Upper lobe of left lung (tissue), 6 donors: ENCODE results near the gene TMPRSS7. TPM values are rescaled to one million over a fixed set of nuclear protein-coding genes. Genes with fewer than 3 reads are reported as not detected.

Experiments
- ATAC-seq, 2 donors: fragments of 200-7000 bp; cut with Tn5 transposase; one replicate each; pipeline ENCODE4 v1.9.1; 2022; ENCODE audit warnings: mild to moderate bottlenecking in 2 of 2, moderate library complexity in 2 of 2; ENCODE audit not compliant: low FRiP score in 2 of 2
- DNase-seq, 2 donors: peaks; one replicate each; pipeline ENCODE4 v3.0.0-alpha.2; 2019 to 2020
- H3K27ac ChIP-seq, 4 donors: fragments of 200-600 bp; sonication (generic); one replicate each; pipeline ENCODE4 v1.5.1; 2016 to 2019
- H3K27me3 ChIP-seq, 4 donors: fragments of 200-600 bp; sonication (generic); one replicate each; pipeline ENCODE4 v1.5.1; 2017 to 2019
- H3K36me3 ChIP-seq, 4 donors: fragments of 200-600 bp; sonication (generic); one replicate each; pipeline ENCODE4 v1.5.1; 2016 to 2019
- H3K4me1 ChIP-seq, 4 donors: fragments of 200-600 bp; sonication (generic); one replicate each; pipeline ENCODE4 v1.5.1; 2018 to 2019
- H3K4me3 ChIP-seq, 4 donors: fragments of 200-600 bp; sonication (generic); one replicate each; pipeline ENCODE4 v1.5.1; 2017 to 2019; ENCODE audit warnings: mild to moderate bottlenecking in 2 of 4, moderate library complexity in 1 of 4
- H3K9me3 ChIP-seq, 4 donors: fragments of 200-600 bp; sonication (generic); one replicate each; pipeline ENCODE4 v1.5.1; 2018 to 2019
- CTCF ChIP-seq, 6 experiments: fragments of 450-650 bp in 4 of 6; fragments of 200-600 bp in 2 of 6; sonication (generic) in 2 of 6; IDR thresholded peaks; one replicate each; pipeline ENCODE4 v1.5.1; 2016 to 2019; ENCODE audit warnings: antibody characterized with exemption in 6 of 6
- EP300 ChIP-seq, 4 donors: sonication (generic); formaldehyde crosslinking; IDR thresholded peaks; one replicate each; pipeline ENCODE4 v1.5.1; 2017; ENCODE audit warnings: antibody characterized with exemption in 4 of 4, control low read depth in 2 of 4
- POLR2A ChIP-seq, 4 donors: fragments of 450-650 bp; IDR thresholded peaks; one replicate each; pipeline ENCODE4 v1.5.1; 2016 to 2017; ENCODE audit warnings: antibody characterized with exemption in 4 of 4, mild to moderate bottlenecking in 2 of 4
- POLR2AphosphoS5 ChIP-seq, 2 donors: sonication (generic); formaldehyde crosslinking; IDR thresholded peaks; one replicate each; pipeline ENCODE4 v1.5.1; 2017; ENCODE audit warnings: antibody characterized with exemption in 2 of 2
- WGBS, 2 donors: methylation state at CpG; one replicate each; pipeline ENCODE4 v1.1.5; 2017 to 2018; 5-methylcytosine and 5-hydroxymethylcytosine counted together
- total RNA-seq, 6 donors: library from RNA; depleted of rRNA in 4 of 6; stranded (reverse); fragments of >200 nt in 4 of 6; gene quantifications; one replicate each; pipeline versions ENCODE4 v1.1.0 to v1.2.1, GENCODE V29; 2016 to 2021
- donor health status: DM: no; HTN: no; CAD: no; lungs with moderate emphysema.
- donor health status: DM: no; HTN: yes; CAD: no; lungs with severe emphysema.

The TMPRSS7 gene
- total RNA-seq, 6 donors from 2014 or later: 0.15 to 0.39 (median 0.29) TPM; not detected in 3

GRCh38 chr3:112115161-112115739 is 80.7 kb downstream of the TMPRSS7 start:
- WGBS, 2 donors: 86 to 92% methylated on average over 6 of the region's 6 CpGs
- Histone ChIP-seq H3K27ac (no peak overlapping the region), H3K27me3 (no peaks in the 10 kb centered on the region), H3K36me3 (peaks cover 0 to 4% (median 0%) of the 10 kb centered on the region in 4 donors), H3K4me1 (peaks cover 0 to 14% (median 5%) of the 10 kb centered on the region in 4 donors), H3K9me3 (no peaks in the 10 kb centered on the region), H3K4me3 (no peak overlapping the region)
- DNase-seq (no peak), ATAC-seq (peak in 1 of 2 donors; percentile 87)
- TF ChIP-seq CTCF (IDR thresholded peaks at IDR 0.05): no peak
- TF ChIP-seq POLR2A (IDR thresholded peaks at IDR 0.05): no peak
- TF ChIP-seq EP300 (IDR thresholded peaks at IDR 0.05): no peak
- no peak for TF ChIP-seq POLR2AphosphoS5 (IDR thresholded peaks at IDR 0.05)

- ATAC-seq: no peak
- Histone ChIP-seq H3K4me3 (no peak overlapping the region), H3K9me3 (no peaks in the 10 kb centered on the region), H3K36me3 (peaks cover 0 to 4% (median 0%) of the 10 kb centered on the region in 4 donors), H3K4me1 (peaks cover 0 to 14% (median 6%) of the 10 kb centered on the region in 4 donors), H3K27ac (no peak overlapping the region), H3K27me3 (no peaks in the 10 kb centered on the region)
- peak in 1 of 2 donors; percentile 8 for DNase-seq
- 82 to 87% methylated on average over 6 of the region's 6 CpGs for WGBS, 2 donors
- TF ChIP-seq EP300 (IDR thresholded peaks at IDR 0.05) (no peak), POLR2AphosphoS5 (IDR thresholded peaks at IDR 0.05) (no peak), POLR2A (IDR thresholded peaks at IDR 0.05) (no peak), CTCF (IDR thresholded peaks at IDR 0.05) (no peak)
These were observed 81.4 kb downstream of the TMPRSS7 start for GRCh38 chr3:112115806-112116383.

GRCh38 chr3:112116748-112117186 is 82.2 kb downstream of the TMPRSS7 start:
- ATAC-seq (no peak), DNase-seq (no peak)
- H3K4me1 ChIP-seq: peaks cover 0 to 14% (median 6%) of the 10 kb centered on the region in 4 donors
- WGBS, 2 donors: 59 to 60% methylated on average over 13 of the region's 13 CpGs
- H3K9me3 ChIP-seq: no peaks in the 10 kb centered on the region
- no peaks in the 10 kb centered on the region for H3K27me3 ChIP-seq
- peak overlapping the region in 2 of 4 donors; percentile 41 to 50 for H3K27ac ChIP-seq
- peaks cover 0 to 4% (median 0%) of the 10 kb centered on the region in 4 donors for H3K36me3 ChIP-seq
- TF ChIP-seq EP300 (IDR thresholded peaks at IDR 0.05): no peak
- no peak for TF ChIP-seq POLR2A (IDR thresholded peaks at IDR 0.05)
- no peak for TF ChIP-seq POLR2AphosphoS5 (IDR thresholded peaks at IDR 0.05)
- TF ChIP-seq CTCF (IDR thresholded peaks at IDR 0.05): no peak
- H3K4me3 ChIP-seq: peak overlapping the region in 3 of 4 donors; percentile 10 to 25 (median 20)

DNA sequence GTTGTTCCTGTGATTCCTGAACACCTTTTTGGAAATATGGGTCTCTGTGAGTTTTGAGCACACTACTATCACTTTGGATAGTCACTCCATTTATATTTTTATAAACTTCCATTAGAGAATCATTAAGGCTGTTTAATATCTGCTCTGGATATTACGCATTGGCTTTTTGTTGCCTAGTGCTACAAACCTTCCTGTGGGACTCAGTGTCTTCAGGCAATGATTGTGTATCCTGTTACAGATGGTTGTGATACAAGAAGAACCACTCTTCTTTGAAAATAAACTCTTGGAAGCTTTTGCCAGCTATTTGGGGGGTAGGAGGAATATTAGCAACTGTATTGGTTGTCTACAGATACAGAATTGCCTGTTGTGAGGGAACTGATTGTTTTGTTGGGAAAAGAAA is 82.9 kb downstream of the TMPRSS7 start:
- peak overlapping the region in 2 of 4 donors; percentile 41 to 50 for H3K27ac ChIP-seq
- TF ChIP-seq EP300 (IDR thresholded peaks at IDR 0.05) (no peak), POLR2AphosphoS5 (IDR thresholded peaks at IDR 0.05) (no peak), POLR2A (IDR thresholded peaks at IDR 0.05) (no peak), CTCF (IDR thresholded peaks at IDR 0.05) (no peak)
- peaks cover 0 to 4% (median 0%) of the 10 kb centered on the region in 4 donors for H3K36me3 ChIP-seq
- H3K27me3 ChIP-seq: no peaks in the 10 kb centered on the region
- H3K9me3 ChIP-seq: no peaks in the 10 kb centered on the region
- ATAC-seq (no peak), DNase-seq (no peak)
- H3K4me3 ChIP-seq: no peak overlapping the region
- WGBS, 2 donors: 64 to 70% methylated on average over 1 of the region's 1 CpG
- H3K4me1 ChIP-seq: peaks cover 0 to 14% (median 6%) of the 10 kb centered on the region in 4 donors
